IPS-NIHi7 (cell line): Measurements from ENCODE around the gene SLC22A6.
"Not testable (repeated sequence)": the region's sequence is repeated elsewhere in the genome, so short reads cannot be mapped to it uniquely, and the experiment has no call there.

Source experiments
- DNase-seq: peaks from one replicate; pipeline ENCODE4 v3.0.0; 2012; ENCODE audit warnings: mixed read lengths; ENCODE audit errors: extremely low spot score

SLC22A6 gene

GRCh38 chr11:62985041-62985750 lies 429 bp upstream of the SLC22A6 start:
- DNase-seq: no peak

- DNase-seq: no peak
Measured at GRCh38 chr11:62983536-62984199, 1.1 kb downstream of the SLC22A6 start.

DNA sequence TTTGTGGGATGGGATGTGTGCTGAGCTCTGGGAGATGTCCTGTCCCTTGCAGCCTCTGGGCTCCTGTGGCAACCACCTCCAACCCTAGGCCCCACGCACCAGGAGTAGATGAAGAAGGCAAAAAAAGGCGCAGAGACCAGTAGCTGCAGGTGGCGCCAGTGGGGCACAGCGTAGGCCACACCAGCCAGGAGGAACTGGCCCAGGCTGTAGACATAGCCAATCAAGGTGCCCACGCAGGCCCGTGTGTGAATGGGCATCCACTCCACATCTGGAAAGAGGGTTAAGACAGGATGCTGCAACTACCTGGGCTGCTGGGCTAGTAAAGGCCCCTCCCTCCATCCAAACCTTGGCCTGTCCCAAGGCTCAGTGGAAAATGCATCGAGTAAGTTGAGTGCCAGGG lies 3.0 kb downstream of the SLC22A6 start:
- DNase-seq: peak; percentile 52

DNA sequence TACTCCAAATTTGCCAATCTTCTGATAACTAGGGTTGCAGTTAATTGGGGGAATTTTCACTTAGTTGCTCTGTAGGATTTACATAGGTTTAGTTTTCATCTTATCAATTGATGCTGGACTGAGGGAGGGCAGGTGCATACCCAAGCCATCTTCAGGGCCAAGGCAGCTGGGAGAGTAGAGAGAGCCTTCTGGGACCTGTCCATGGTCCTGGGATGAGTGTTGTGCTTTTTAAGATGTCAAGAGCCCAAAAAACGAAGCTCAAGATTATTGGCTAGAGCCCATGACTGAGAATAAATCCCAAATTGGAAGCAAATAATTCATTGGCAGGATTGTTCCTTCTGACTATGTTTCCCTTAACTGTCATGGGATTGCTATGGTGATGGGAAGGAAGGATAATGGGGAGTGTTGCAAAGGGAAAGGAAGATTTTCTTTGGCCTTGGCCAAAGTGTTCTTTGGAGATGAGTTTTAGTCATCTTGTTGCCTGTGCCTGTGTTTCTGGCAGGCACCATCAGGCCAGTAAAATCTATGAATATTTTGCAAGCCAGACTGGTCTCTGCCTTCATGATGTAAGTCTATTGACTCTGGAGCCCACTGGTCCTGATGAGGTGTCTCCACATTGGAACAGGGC lies 4.5 kb downstream of the SLC22A6 start:
- DNase-seq: peak; percentile 64

DNA sequence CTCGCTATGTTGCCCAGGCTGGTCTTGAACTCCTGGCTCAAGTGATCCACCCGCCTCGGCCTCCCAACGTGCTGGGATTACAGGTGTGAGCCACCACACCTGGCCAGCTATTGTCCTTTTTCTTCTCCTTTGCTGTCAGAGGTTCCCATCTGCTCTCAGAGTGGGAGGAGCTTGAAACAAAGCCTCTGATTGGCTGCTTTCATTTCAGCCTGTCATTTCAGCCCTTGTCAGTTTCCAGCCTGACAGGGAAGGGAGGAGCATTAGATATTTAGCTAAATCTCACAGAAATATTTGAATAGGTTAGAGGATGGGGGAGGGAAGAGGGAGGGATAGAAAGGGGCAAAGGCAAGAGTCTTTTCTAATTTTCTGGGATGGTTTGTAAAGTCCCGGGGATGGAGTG lies 8.7 kb downstream of the SLC22A6 start:
- DNase-seq: no peak

DNA sequence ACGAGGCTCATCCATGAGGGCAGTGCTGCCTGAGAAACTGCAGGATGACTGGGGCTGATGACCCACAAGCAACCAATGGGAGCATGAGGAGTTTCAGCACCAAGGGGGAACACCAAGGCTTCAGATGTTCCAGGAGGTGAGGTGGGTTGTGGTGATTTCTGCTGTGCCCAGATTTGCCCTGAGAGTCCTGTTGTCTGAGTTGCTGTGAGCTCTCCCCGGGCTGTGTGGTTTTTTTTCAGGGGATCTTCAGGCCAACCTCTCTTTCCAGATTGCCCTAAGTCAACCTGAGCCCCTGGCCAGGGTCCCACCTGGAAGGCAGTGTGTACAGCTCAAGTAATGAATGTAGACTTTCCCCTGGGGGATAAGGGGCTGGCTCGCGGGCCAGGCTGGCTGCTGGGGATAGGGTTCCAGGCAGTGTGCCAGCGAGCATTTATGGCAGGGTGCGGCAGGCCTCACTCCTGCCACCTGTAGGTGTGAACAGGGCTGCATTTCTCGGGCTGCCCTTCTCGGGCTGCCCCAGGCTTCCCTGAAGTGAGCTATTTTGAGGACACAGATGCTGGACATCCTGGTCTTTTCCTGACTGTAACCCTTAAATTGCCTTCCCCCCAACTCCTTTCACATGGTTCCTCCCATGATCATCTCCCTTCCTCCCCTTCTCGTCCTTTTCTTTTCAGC lies 9.8 kb downstream of the SLC22A6 start:
- peak; percentile 85 for DNase-seq

DNA sequence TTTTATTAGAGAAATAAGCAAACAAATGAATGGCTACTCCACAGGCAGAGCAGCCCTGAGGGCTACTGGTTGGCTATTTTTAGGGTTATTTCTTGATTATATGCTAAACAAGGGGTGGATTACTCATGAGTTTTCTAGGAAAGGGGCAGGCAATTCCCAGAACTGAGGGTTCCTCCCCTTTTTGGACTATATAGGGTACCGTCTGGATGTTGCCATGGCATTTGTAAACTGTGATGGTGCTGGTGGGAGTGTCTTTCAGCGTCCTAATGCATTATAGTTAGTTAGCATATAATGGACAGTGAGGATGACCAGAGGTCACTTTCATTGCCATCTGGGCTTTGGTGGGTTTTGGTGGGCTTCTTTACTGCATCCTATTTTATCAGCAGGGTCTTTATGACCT lies 19.2 kb downstream of the SLC22A6 start:
- DNase-seq: no peak

GRCh38 chr11:62962391-62962790 lies 22.4 kb downstream of the SLC22A6 start:
- DNase-seq: no peak

- no peak for DNase-seq
Measured at GRCh38 chr11:62961017-62961570, 23.7 kb downstream of the SLC22A6 start.

- DNase-seq: no peak
Measured at GRCh38 chr11:62959422-62959980, 25.3 kb downstream of the SLC22A6 start.

DNA sequence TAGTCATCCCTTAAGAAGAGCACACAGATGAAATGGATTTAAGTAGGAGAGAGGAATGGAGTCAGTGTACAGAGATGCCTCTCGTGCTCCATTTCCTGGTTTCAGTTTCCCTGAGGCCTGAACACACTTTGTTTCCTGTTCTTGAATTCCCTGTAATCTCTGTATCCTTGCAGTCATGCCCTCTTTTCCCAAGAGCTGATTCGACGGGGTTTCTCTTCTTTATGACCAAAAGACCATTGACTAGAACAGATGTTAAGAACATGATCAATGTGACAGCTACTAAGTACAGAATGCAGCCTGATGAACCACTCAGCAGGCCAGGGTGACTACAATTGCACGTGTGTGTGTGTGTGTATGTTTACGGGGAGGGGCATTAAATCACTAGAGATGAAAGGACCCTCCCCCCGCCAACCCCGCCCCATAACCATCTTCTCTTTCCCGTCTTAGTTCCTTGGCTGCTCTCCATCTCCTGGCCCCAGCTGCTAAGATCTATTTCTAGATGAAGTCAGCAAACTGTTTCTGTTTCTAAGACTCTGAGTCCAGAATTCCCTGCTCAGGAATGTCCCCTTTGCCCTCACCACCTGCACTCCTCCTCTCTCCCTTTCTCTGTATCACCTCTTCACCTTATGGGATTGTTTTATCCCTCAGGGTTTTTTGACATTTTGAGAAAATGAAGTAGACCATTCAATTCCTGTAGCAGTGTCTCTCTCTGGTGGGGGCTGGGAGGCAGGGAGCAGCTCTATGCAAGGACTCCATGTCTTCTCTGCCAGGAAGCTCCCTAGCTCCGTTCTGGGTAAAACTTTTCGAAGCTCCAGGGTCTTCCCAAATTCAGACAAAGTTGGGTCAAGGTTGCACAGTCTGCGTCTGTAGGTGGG lies 26.0 kb downstream of the SLC22A6 start:
- no peak for DNase-seq

DNA sequence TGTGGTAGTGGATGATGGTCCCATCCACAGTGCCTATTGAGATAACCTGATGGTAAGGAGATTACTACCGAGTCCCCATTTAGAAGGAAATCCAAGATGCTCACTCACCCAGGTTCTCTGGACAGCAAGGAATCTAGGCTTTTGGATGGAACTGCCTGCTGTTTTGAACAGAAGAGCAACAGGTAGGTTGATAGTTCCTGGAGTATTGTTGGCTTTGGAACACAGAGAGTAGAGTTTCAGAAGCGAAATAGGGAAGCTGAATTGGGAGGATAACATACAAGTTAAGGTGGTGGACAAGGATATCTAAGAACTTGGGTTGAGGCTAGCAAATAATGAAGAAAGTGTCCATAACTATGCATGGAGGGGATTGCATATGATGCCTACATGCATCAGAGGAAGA lies 27.6 kb downstream of the SLC22A6 start:
- DNase-seq: no peak

DNA sequence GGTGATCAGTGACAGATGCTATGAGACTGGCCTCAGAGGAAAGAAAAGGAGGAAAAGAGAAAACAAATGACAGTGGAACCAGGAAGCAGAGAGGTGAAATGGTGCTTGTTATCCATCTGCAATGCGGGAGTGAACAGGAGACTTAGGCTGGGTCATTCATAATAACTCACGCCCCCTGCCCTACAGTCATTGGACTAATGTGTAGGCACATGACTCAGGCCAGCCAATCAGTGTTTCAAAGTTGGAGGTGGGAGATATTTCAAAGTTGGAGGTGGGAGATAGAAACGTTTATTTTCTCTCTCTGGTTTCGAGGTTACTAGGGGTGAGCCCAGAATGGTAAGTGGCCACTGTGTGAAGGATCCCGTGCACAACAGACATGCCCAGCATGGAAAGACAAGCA lies 30.3 kb downstream of the SLC22A6 start:
- no peak for DNase-seq

GRCh38 chr11:62953811-62954210 lies 31.0 kb downstream of the SLC22A6 start:
- DNase-seq: no peak

GRCh38 chr11:62948765-62949320 lies 35.9 kb downstream of the SLC22A6 start:
- no peak for DNase-seq

DNA sequence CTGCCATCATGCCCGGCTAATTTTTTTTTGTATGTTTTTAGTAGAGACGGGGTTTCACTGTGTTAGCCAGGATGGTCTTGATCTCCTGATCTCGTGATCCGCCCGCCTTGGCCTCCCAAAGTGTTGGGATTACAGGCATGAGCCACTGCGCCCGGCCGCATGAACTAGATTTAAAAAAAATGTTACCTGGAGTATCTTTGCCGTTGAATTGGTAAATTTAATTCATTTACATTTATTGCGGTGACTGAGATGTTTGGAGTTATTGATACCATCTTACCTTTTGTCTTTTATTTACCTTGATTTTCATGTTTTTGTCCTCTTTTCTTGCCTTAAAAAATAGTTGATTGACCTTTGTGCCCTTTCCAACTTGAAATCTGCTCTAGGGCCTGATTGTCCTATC lies 39.2 kb downstream of the SLC22A6 start:
- not testable (repeated sequence) for DNase-seq

GRCh38 chr11:62937528-62937927 lies 47.2 kb downstream of the SLC22A6 start:
- not testable (repeated sequence) for DNase-seq

GRCh38 chr11:62934496-62934785 lies 50.3 kb downstream of the SLC22A6 start:
- DNase-seq: no peak

GRCh38 chr11:62933750-62934495 lies 50.8 kb downstream of the SLC22A6 start:
- no peak for DNase-seq

DNA sequence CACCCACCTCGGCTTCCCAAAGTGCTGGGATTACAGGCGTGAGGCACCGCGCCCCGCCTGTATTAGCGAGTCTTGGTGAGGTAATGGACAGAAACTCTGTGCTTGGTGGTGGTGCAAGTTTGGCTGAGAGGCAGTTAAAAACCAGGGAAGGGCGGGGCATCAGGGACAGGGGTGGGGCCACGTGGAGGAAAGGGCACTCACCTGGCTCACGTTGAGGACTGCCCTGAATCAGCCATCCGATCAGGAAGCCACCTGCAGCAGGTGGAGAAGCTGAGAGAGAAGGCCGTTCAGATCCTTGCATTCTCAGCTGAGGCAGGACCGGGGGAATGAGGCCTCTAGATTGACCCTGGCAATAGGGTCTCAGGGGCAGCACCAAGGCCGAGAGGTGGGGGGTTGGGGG lies 51.5 kb downstream of the SLC22A6 start:
- DNase-seq: no peak
